Measurements from ENCODE around the gene PGLYRP2.
A peak's percentile ranks its signal among the peaks of the same experiment; 100 is the strongest.
"Not testable (repeated sequence)": the region's sequence is repeated elsewhere in the genome, so short reads cannot be mapped to it uniquely, and the experiment has no call there.

PGLYRP2 gene

GRCh38 chr19:15515227-15515625 is 35.9 kb upstream of the PGLYRP2 start:
- no CpG with 5 or more reads among the region's 9 CpGs for WGBS (ENCODE audit: extremely low coverage, insufficient coverage, insufficient read length)
- not testable (repeated sequence) for H3K79me1 ChIP-seq (ENCODE audit: low read length); H2BK5ac ChIP-seq (ENCODE audit: low read depth, low read length, poor library complexity); H3K36me3 ChIP-seq (ENCODE audit: control insufficient read depth in 1 of 2, insufficient read depth in 2 of 2, low read length in 2 of 2); H2BK120ac ChIP-seq (ENCODE audit: insufficient read depth, low read length, poor library complexity); H3K4me2 ChIP-seq (ENCODE audit: low read length); H3K4me3 ChIP-seq (ENCODE audit: low read depth, low read length); H3K27ac ChIP-seq (ENCODE audit: low read depth, low read length); H3K27me3 ChIP-seq (ENCODE audit: insufficient read depth, low read length); DNase-seq; H2AFZ ChIP-seq (ENCODE audit: insufficient read depth, low read length, poor library complexity); H4K8ac ChIP-seq (ENCODE audit: low read depth, low read length); H4K91ac ChIP-seq (ENCODE audit: low read depth, low read length); H3K14ac ChIP-seq (ENCODE audit: low read length); H2AK5ac ChIP-seq (ENCODE audit: low read length); H3K79me2 ChIP-seq (ENCODE audit: control insufficient read depth, insufficient read depth, low read length, poor library complexity); H3K4ac ChIP-seq (ENCODE audit: low read depth, low read length); H3K23ac ChIP-seq (ENCODE audit: low read length); H3K9ac ChIP-seq (ENCODE audit: low read length); H4K12ac ChIP-seq (ENCODE audit: low read depth, low read length); H2BK12ac ChIP-seq (ENCODE audit: low read length); H3K18ac ChIP-seq (ENCODE audit: low read length); H3K4me1 ChIP-seq (ENCODE audit: control insufficient read depth in 1 of 2, insufficient read depth in 2 of 2, low read length in 2 of 2)
- peaks cover 42% of the 10 kb centered on the region for H3K9me3 ChIP-seq (ENCODE audit: insufficient read depth, low read depth, low read length)

GRCh38 chr19:15511671-15512424 is 32.5 kb upstream of the PGLYRP2 start:
- Histone ChIP-seq H3K79me1 (ENCODE audit: low read length) (no peaks in the 10 kb centered on the region), H3K9me3 (ENCODE audit: insufficient read depth, low read depth, low read length) (peaks cover 47% of the 10 kb centered on the region), H2BK120ac (ENCODE audit: insufficient read depth, low read length, poor library complexity) (no peak overlapping the region), H2BK12ac (ENCODE audit: low read length) (no peak overlapping the region), H3K4ac (ENCODE audit: low read depth, low read length) (no peak overlapping the region), H3K27ac (ENCODE audit: low read depth, low read length) (no peak overlapping the region), H2AK5ac (ENCODE audit: low read length) (no peak overlapping the region), H3K27me3 (ENCODE audit: insufficient read depth, low read length) (peaks cover 9% of the 10 kb centered on the region), H3K9ac (ENCODE audit: low read length) (no peak overlapping the region), H4K12ac (ENCODE audit: low read depth, low read length) (no peak overlapping the region), H2BK5ac (ENCODE audit: low read depth, low read length, poor library complexity) (no peak overlapping the region), H3K18ac (ENCODE audit: low read length) (no peak overlapping the region), H3K36me3 (ENCODE audit: control insufficient read depth in 1 of 2, insufficient read depth in 2 of 2, low read length in 2 of 2) (no peaks in the 10 kb centered on the region), H3K79me2 (ENCODE audit: control insufficient read depth, insufficient read depth, low read length, poor library complexity) (no peaks in the 10 kb centered on the region), H4K8ac (ENCODE audit: low read depth, low read length) (no peak overlapping the region), H2AFZ (ENCODE audit: insufficient read depth, low read length, poor library complexity) (no peak overlapping the region), H3K4me2 (ENCODE audit: low read length) (no peak overlapping the region), H3K4me1 (ENCODE audit: control insufficient read depth in 1 of 2, insufficient read depth in 2 of 2, low read length in 2 of 2) (no peaks in the 10 kb centered on the region), H3K14ac (ENCODE audit: low read length) (no peak overlapping the region), H4K91ac (ENCODE audit: low read depth, low read length) (no peak overlapping the region), H3K4me3 (ENCODE audit: low read depth, low read length) (no peak overlapping the region), H3K23ac (ENCODE audit: low read length) (no peak overlapping the region)
- DNase-seq, result no peak
- no CpG with 5 or more reads among the region's 19 CpGs for WGBS (ENCODE audit: extremely low coverage, insufficient coverage, insufficient read length)

GRCh38 chr19:15508035-15508710 is 28.9 kb upstream of the PGLYRP2 start, which contains the start of gene CYP4F22:
CYP4F22 (plus strand) TSS chr19:15508525; CDS start chr19:15525337, 16,812 bp downstream.
- H2BK12ac ChIP-seq (ENCODE audit: low read length), result no peak within 1 kb of the TSS
- no peak within 1 kb of the TSS for H2BK5ac ChIP-seq (ENCODE audit: low read depth, low read length, poor library complexity)
- H3K27ac ChIP-seq (ENCODE audit: low read depth, low read length), result no peak within 1 kb of the TSS
- H3K4me1 ChIP-seq (ENCODE audit: control insufficient read depth in 1 of 2, insufficient read depth in 2 of 2, low read length in 2 of 2), result no peaks in the 10 kb centered on the region
- DNase-seq, result no peak
- H3K23ac ChIP-seq (ENCODE audit: low read length), result no peak within 1 kb of the TSS
- no CpG with 5 or more reads among the region's 52 CpGs for WGBS (ENCODE audit: extremely low coverage, insufficient coverage, insufficient read length)
- no peak within 1 kb of the TSS for H2AFZ ChIP-seq (ENCODE audit: insufficient read depth, low read length, poor library complexity)
- H3K79me2 ChIP-seq (ENCODE audit: control insufficient read depth, insufficient read depth, low read length, poor library complexity), result no peaks in the 10 kb centered on the region
- H3K4me3 ChIP-seq (ENCODE audit: low read depth, low read length), result peak within 1 kb of the TSS; percentile 23
- no peak within 1 kb of the TSS for H4K91ac ChIP-seq (ENCODE audit: low read depth, low read length)
- no peak within 1 kb of the TSS for H3K4ac ChIP-seq (ENCODE audit: low read depth, low read length)
- peaks cover 9% of the 10 kb centered on the region for H3K27me3 ChIP-seq (ENCODE audit: insufficient read depth, low read length)
- H3K18ac ChIP-seq (ENCODE audit: low read length), result no peak within 1 kb of the TSS
- no peak within 1 kb of the TSS for H3K14ac ChIP-seq (ENCODE audit: low read length)
- no peak within 1 kb of the TSS for H3K9ac ChIP-seq (ENCODE audit: low read length)
- H3K9me3 ChIP-seq (ENCODE audit: insufficient read depth, low read depth, low read length), result peaks cover 42% of the 10 kb centered on the region
- H2AK5ac ChIP-seq (ENCODE audit: low read length), result no peak within 1 kb of the TSS
- H3K36me3 ChIP-seq (ENCODE audit: control insufficient read depth in 1 of 2, insufficient read depth in 2 of 2, low read length in 2 of 2), result no peaks in the 10 kb centered on the region
- no peak within 1 kb of the TSS for H4K8ac ChIP-seq (ENCODE audit: low read depth, low read length)
- H4K12ac ChIP-seq (ENCODE audit: low read depth, low read length), result no peak within 1 kb of the TSS
- H2BK120ac ChIP-seq (ENCODE audit: insufficient read depth, low read length, poor library complexity), result no peak within 1 kb of the TSS
- H3K4me2 ChIP-seq (ENCODE audit: low read length), result no peak within 1 kb of the TSS
- H3K79me1 ChIP-seq (ENCODE audit: low read length), result no peaks in the 10 kb centered on the region

- no peaks in the 10 kb centered on the region for H3K4me1 ChIP-seq (ENCODE audit: control insufficient read depth in 1 of 2, insufficient read depth in 2 of 2, low read length in 2 of 2)
- DNase-seq, result no peak
- H3K14ac ChIP-seq (ENCODE audit: low read length), result no peak overlapping the region
- no peak overlapping the region for H2BK5ac ChIP-seq (ENCODE audit: low read depth, low read length, poor library complexity)
- H3K9me3 ChIP-seq (ENCODE audit: insufficient read depth, low read depth, low read length), result peaks cover 43% of the 10 kb centered on the region
- H2BK12ac ChIP-seq (ENCODE audit: low read length), result no peak overlapping the region
- H4K8ac ChIP-seq (ENCODE audit: low read depth, low read length), result no peak overlapping the region
- H2AK5ac ChIP-seq (ENCODE audit: low read length), result no peak overlapping the region
- H3K9ac ChIP-seq (ENCODE audit: low read length), result no peak overlapping the region
- no peak overlapping the region for H2AFZ ChIP-seq (ENCODE audit: insufficient read depth, low read length, poor library complexity)
- H3K27me3 ChIP-seq (ENCODE audit: insufficient read depth, low read length), result peaks cover 9% of the 10 kb centered on the region
- no peak overlapping the region for H3K4ac ChIP-seq (ENCODE audit: low read depth, low read length)
- no peaks in the 10 kb centered on the region for H3K79me1 ChIP-seq (ENCODE audit: low read length)
- H3K4me3 ChIP-seq (ENCODE audit: low read depth, low read length), result no peak overlapping the region
- no peak overlapping the region for H3K18ac ChIP-seq (ENCODE audit: low read length)
- no peak overlapping the region for H3K4me2 ChIP-seq (ENCODE audit: low read length)
- H3K27ac ChIP-seq (ENCODE audit: low read depth, low read length), result no peak overlapping the region
- H3K36me3 ChIP-seq (ENCODE audit: control insufficient read depth in 1 of 2, insufficient read depth in 2 of 2, low read length in 2 of 2), result no peaks in the 10 kb centered on the region
- H3K79me2 ChIP-seq (ENCODE audit: control insufficient read depth, insufficient read depth, low read length, poor library complexity), result no peaks in the 10 kb centered on the region
- H3K23ac ChIP-seq (ENCODE audit: low read length), result no peak overlapping the region
- WGBS (ENCODE audit: extremely low coverage, insufficient coverage, insufficient read length), result no CpG with 5 or more reads among the region's 14 CpGs
- H2BK120ac ChIP-seq (ENCODE audit: insufficient read depth, low read length, poor library complexity), result no peak overlapping the region
- H4K91ac ChIP-seq (ENCODE audit: low read depth, low read length), result no peak overlapping the region
- no peak overlapping the region for H4K12ac ChIP-seq (ENCODE audit: low read depth, low read length)
Observed at GRCh38 chr19:15507068-15508034, 28.1 kb upstream of the PGLYRP2 start.

All from trophoblast cell (in vitro differentiated cells and primary cell).